Endothelial cell of umbilical vein (primary cell): ENCODE measurements around the gene RPS16. TPM values are rescaled to one million over a fixed set of nuclear protein-coding genes. Genes with fewer than 3 reads are reported as not detected.

ENCODE experiments used
- BruUV-seq: library from RNA; stranded (reverse); fragments of 400-500 nt; replicated peaks from 2 replicates; lab custom pipeline; 2021; lab: Mats Ljungman, UMichigan
- CTCF ChIA-PET: fragments of 300-600, 350-600 bp; sonication (Branson Sonifier 250); formaldehyde crosslinking; loops from one replicate; lab custom pipeline; 2021; ENCODE audit warnings: antibody characterized with exemption, inconsistent platforms; lab: Charles Lee
- POLR2A ChIA-PET: fragments of 300-600, 350-600 bp; sonication (Branson Sonifier 250); formaldehyde crosslinking; loops from one replicate; lab custom pipeline; 2021; ENCODE audit warnings: antibody characterized with exemption, inconsistent platforms; lab: Charles Lee
- DNase-seq: peaks from one replicate; pipeline ENCODE4 v3.0.0-alpha.2; 2011; ENCODE audit warnings: low read depth, low spot score
- FAIRE-seq: peaks from 2 replicates; lab custom pipeline; 2011; peaks lifted over from hg19 to GRCh38; lab: Jason Lieb, UNC
- H2AFZ ChIP-seq: 2 replicates; pipeline ENCODE4 v1.6.0; 2012; ENCODE audit warnings: low read depth, low read length, control low read depth, inconsistent platforms
- H3K27ac ChIP-seq: 2 replicates; pipeline ENCODE4 v1.5.1; 2011; ENCODE audit warnings: low read depth, mild to moderate bottlenecking, control low read depth, low read length, moderate library complexity; ENCODE audit not compliant: insufficient read depth
- H3K27me3 ChIP-seq, 2 experiments: 2 replicates each; pipeline versions ENCODE4 v1.6.0 to v1.6.1; 2011; ENCODE audit warnings: low read length in 2 of 2, mixed read lengths in 1 of 2; ENCODE audit not compliant: control insufficient read depth in 2 of 2, insufficient read depth in 2 of 2
- H3K36me3 ChIP-seq, 2 experiments: 2 replicates in 1 of 2; 3 replicates in 1 of 2; pipeline ENCODE4 v1.5.1; 2011; ENCODE audit warnings: low read length in 2 of 2, mild to moderate bottlenecking in 1 of 2, moderate library complexity in 1 of 2; ENCODE audit not compliant: control insufficient read depth in 2 of 2, insufficient read depth in 2 of 2; ENCODE audit errors: extremely low read depth in 1 of 2
- H3K4me1 ChIP-seq: 3 replicates; pipeline ENCODE4 v1.5.1; 2011; ENCODE audit warnings: mild to moderate bottlenecking, low read length; ENCODE audit not compliant: control insufficient read depth, insufficient read depth; ENCODE audit errors: extremely low read depth
- H3K4me2 ChIP-seq: 2 replicates; pipeline ENCODE4 v1.6.1; 2011; ENCODE audit warnings: low read length, control low read depth, mixed read lengths; ENCODE audit not compliant: insufficient read depth
- H3K4me3 ChIP-seq, 3 experiments: fragments of 200-600 bp in 1 of 3; sonication (generic), shearing (Covaris generic) in 1 of 3; replicated peaks in 1 of 3; 2 replicates each; pipeline ENCODE4 v1.5.1; 2011 to 2016; ENCODE audit warnings: control low read depth in 3 of 3, low read length in 3 of 3, mild to moderate bottlenecking in 2 of 3, inconsistent platforms in 1 of 3, low read depth in 1 of 3, moderate library complexity in 1 of 3; ENCODE audit not compliant: insufficient read depth in 1 of 3
- H3K79me2 ChIP-seq: 2 replicates; pipeline ENCODE4 v1.6.0; 2012; ENCODE audit warnings: low read length, inconsistent platforms; ENCODE audit not compliant: control insufficient read depth, insufficient read depth
- H3K9ac ChIP-seq: replicated peaks from 2 replicates; pipeline ENCODE3; 2011; ENCODE audit warnings: low read length, control low read depth; ENCODE audit not compliant: insufficient read depth; ENCODE audit errors: extremely low read depth
- H3K9me1 ChIP-seq: replicated peaks from 3 replicates; pipeline ENCODE4 v1.6.0; 2011; ENCODE audit warnings: mild to moderate bottlenecking, low read length; ENCODE audit not compliant: control insufficient read depth, insufficient read depth; ENCODE audit errors: extremely low read depth
- H3K9me3 ChIP-seq: replicated peaks from 2 replicates; pipeline ENCODE4 v1.5.1; 2012; ENCODE audit warnings: low read length, inconsistent platforms; ENCODE audit not compliant: control insufficient read depth, insufficient read depth
- H4K20me1 ChIP-seq: replicated peaks from 2 replicates; pipeline ENCODE3; 2011; ENCODE audit warnings: mild to moderate bottlenecking, low read length; ENCODE audit not compliant: control insufficient read depth, insufficient read depth; ENCODE audit errors: extremely low read depth
- CTCF ChIP-seq, 2 donors: IDR thresholded peaks; 1 replicate in 1 of 2; 2 replicates in 1 of 2; pipeline ENCODE4 v1.5.1; 2011; ENCODE audit warnings: low read length in 2 of 2, mild to moderate bottlenecking in 2 of 2, moderate library complexity in 2 of 2, control low read depth in 1 of 2, inconsistent platforms in 1 of 2, low read depth in 1 of 2; ENCODE audit not compliant: insufficient read depth in 1 of 2; ENCODE audit errors: extremely low read depth in 1 of 2
- EZH2 ChIP-seq: IDR thresholded peaks from 2 replicates; pipeline ENCODE4 v1.6.1; 2012; ENCODE audit warnings: borderline replicate concordance, low read depth, mild to moderate bottlenecking, moderate library complexity, low read length, inconsistent platforms; ENCODE audit not compliant: severe bottlenecking
- FOS ChIP-seq: IDR thresholded peaks from 2 replicates; pipeline ENCODE4 v1.6.1; 2011; ENCODE audit warnings: mild to moderate bottlenecking, low read length, moderate library complexity, borderline replicate concordance; ENCODE audit not compliant: insufficient read depth
- GATA2 ChIP-seq: IDR thresholded peaks from 2 replicates; pipeline ENCODE4 v1.7.0; 2011; ENCODE audit warnings: low read depth, mild to moderate bottlenecking, moderate library complexity, mixed read lengths, low read length; ENCODE audit not compliant: insufficient read length, insufficient read depth
- JUN ChIP-seq: IDR thresholded peaks from 2 replicates; pipeline ENCODE4 v1.6.1; 2011; ENCODE audit warnings: borderline replicate concordance, low read depth; ENCODE audit not compliant: insufficient read length, insufficient read depth
- MYC ChIP-seq: IDR thresholded peaks from one replicate; pipeline ENCODE4 v1.6.1; 2011; ENCODE audit warnings: mild to moderate bottlenecking, low read depth, low read length
- POLR2A ChIP-seq: IDR thresholded peaks from 2 replicates; pipeline ENCODE4 v1.6.1; 2012; ENCODE audit warnings: low read depth, mild to moderate bottlenecking, control low read depth, low read length
- POLR2AphosphoS5 ChIP-seq: IDR thresholded peaks from 2 replicates; pipeline ENCODE4 v1.6.1; 2012; ENCODE audit warnings: low read depth, mild to moderate bottlenecking, control low read depth, low read length, moderate library complexity; ENCODE audit not compliant: insufficient read depth
- dilution Hi-C: fragments of 300-500 bp; cut with MboI; formaldehyde crosslinking; loops from one replicate; pipeline ENCODE4 v1.15.0; 2019; ENCODE audit warnings: low sequenced_read_pairs; ENCODE audit not compliant: extremely low pct_ligation_motif_present
- intact Hi-C: fragments of 100-400 bp; cut with micrococcal nuclease; formaldehyde crosslinking; loops from one replicate; pipeline ENCODE4 v1.10.0; 2022
- polyA plus RNA-seq, 4 experiments: library from polyadenylated mRNA; depleted of rRNA in 3 of 4; stranded (reverse) in 3 of 4; unstranded in 1 of 4; fragments of >200 nt; gene quantifications; 2 replicates each; pipeline versions ENCODE4 v1.2.1 to v1.2.3, GENCODE V29; 2011 to 2012; ENCODE audit warnings: missing spikeins in 1 of 4
- total RNA-seq: library from RNA; stranded (reverse); gene quantifications from 2 replicates; pipeline ENCODE4 v1.2.3, GENCODE V29; 2021
- TF ChIP-seq, protein P1 (sequence below): IDR thresholded peaks from 2 replicates; pipeline ENCODE4 v1.6.1; 2011; ENCODE audit not compliant: insufficient read depth, insufficient read length

Gene RPS16
- total and polyA plus RNA-seq, 2 donors (not counting 3 experiments of a cell fraction or from before 2014, with no cell fraction given): 1,768 to 5,244 TPM

DNA sequence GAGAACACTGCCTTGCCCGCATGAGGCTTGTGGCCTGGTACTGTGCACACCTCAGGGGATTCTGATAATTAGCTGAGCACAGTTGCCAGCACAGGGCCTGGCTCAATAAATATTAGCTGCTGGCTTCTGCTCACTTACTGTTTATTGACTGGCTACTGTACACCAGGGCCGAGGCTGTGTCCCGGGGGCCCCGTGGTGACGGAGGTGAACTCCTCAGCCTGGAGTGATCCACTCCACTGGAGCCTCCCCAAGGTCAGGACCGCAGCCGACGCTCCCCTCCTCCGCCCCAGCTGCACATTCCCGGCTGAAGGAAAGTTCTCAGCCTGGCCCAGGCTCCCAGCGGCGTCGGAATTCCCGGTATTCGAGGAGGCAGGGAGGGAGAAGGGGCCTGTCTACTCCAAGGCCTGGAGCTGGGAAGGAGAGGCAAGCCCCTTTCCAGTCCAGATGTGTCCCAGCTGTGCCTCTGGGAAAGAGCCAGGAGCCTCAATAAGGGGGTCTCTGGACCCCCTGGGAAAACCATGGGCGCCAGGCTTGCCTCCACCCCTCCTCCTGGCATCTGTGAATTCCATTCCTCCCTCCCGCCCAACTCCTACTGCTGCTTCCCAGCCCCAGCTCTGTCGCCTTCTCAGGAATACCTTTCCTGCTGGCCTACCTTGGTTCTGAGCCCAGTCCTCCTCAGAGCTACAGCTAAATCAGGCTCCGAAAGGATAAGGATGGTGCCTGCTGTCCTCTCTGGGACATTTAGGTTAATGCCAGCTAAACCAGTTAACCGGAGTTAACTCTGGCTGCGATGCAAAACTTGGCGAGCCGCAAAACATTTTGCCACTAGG, 7.3 kb downstream of the RPS16 start:
- Histone ChIP-seq H3K79me2 (peaks cover 9% of the 10 kb centered on the region), H3K36me3 (peaks cover 12 to 19% of the 10 kb centered on the region in 2 experiments), H3K27me3 (no peaks in the 10 kb centered on the region), H3K4me1 (peaks cover 17% of the 10 kb centered on the region), H3K9me1 (no peaks in the 10 kb centered on the region), H3K4me3 (no peak overlapping the region), H3K9me3 (no peaks in the 10 kb centered on the region), H4K20me1 (no peaks in the 10 kb centered on the region), H3K27ac (peak overlapping the region; percentile 57), H3K9ac (peak overlapping the region; percentile 38), H2AFZ (peak overlapping the region; percentile 14), H3K4me2 (no peak overlapping the region)
- POLR2A ChIA-PET: interaction anchor here (1.7 to 2.5 kb wide), 2 partner anchors 7 to 15 kb away, joined by 8 to 10 read pairs; partner anchors contain the start of gene RPS16
- BruUV-seq: no TSS peak
- CTCF ChIA-PET: interaction anchor here (1.1 to 5.2 kb wide), 5 partner anchors 8 to 46 kb away, joined by 3 to 29 read pairs (median 3); partner anchors contain the start of gene PLEKHG2
- FAIRE-seq (peak; percentile 72), DNase-seq (peak; percentile 86)
- intact Hi-C loops: no loop called here
- no peak for TF ChIP-seq POLR2AphosphoS5
- TF ChIP-seq, protein P1, sequence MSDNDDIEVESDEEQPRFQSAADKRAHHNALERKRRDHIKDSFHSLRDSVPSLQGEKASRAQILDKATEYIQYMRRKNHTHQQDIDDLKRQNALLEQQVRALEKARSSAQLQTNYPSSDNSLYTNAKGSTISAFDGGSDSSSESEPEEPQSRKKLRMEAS: no peak
- no peak for TF ChIP-seq POLR2A
- no peak for TF ChIP-seq EZH2
- TF ChIP-seq GATA2: no peak
- no peak for TF ChIP-seq FOS
- no peak for TF ChIP-seq JUN
- TF ChIP-seq MYC: no peak
- TF ChIP-seq CTCF (IDR thresholded peaks at IDR 0.05; ENCODE audit: extremely low read depth in 1 of 2, insufficient read depth in 1 of 2, low read depth in 1 of 2, low read length in 2 of 2): no peak
- dilution Hi-C loops: no loop called here
